ENCODE results near the gene ACP2.
"Not testable (repeated sequence)": the region's sequence is repeated elsewhere in the genome, so short reads cannot be mapped to it uniquely, and the experiment has no call there.

Gene ACP2

DNA sequence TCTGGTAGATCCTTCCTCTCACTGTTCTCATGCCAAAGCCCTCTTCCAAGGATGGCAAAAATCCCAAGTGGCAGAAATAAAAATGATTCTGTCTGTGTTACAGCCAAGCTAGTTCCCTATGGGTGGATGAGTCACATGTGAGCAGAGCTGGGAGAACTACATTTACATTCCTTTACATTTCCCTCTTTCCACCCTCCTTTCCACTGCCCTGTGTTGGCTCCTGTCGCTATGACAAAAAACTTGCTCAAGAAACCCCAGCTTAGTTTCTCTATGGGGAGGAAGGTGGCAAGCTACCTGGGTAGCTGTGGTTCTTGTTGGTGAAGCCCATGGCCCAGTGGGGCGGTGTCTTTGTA lies 44.0 kb downstream of the ACP2 start:
- DNase-seq (ENCODE audit: low read depth in 2 of 2) = no peak

- DNase-seq (ENCODE audit: low read depth in 2 of 2) = no peak
Measured at GRCh38 chr11:47202576-47202975, 46.0 kb downstream of the ACP2 start.

- DNase-seq (ENCODE audit: low read depth in 2 of 2) = no peak
Measured at GRCh38 chr11:47201015-47201414, 47.6 kb downstream of the ACP2 start.

- DNase-seq (ENCODE audit: low read depth in 2 of 2) = not testable (repeated sequence)
Measured at GRCh38 chr11:47198161-47198560, 50.5 kb downstream of the ACP2 start.

DNA sequence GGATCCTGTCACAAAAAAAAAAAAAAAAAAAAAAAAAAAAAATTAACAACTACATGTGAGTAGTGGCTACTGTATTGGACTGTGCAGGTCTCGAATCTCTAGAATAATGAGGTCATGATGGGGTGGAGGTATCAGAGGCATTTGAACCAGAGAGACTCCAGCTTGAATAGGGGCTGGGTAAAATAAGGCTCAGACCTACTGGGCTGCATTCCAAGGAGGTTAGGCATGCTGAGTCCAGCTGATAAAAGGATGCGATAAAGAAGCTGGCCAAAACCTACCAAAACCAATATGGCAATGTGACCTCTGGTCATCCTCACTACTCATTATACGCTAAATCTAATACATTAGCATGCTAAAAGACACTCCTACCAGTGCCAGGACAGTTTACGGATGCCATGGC lies 56.5 kb downstream of the ACP2 start:
- DNase-seq (ENCODE audit: low read depth in 2 of 2) = no peak

GRCh38 chr11:47191137-47191536 lies 57.5 kb downstream of the ACP2 start:
- DNase-seq (ENCODE audit: low read depth in 2 of 2) = not testable (repeated sequence)

Measured in stimulated activated CD4-positive, alpha-beta T cell treated with anti-CD3 and anti-CD28 coated beads, Interleukin-15, amount 100 ng/mL, for 48 hours (primary cell).